ENCODE results near the gene LITAFD. TPM values are rescaled to one million over a fixed set of nuclear protein-coding genes. Genes with fewer than 3 reads are reported as not detected.
A peak's percentile ranks its signal among the peaks of the same experiment; 100 is the strongest.

Gene LITAFD
- total and polyA plus RNA-seq, 9 donors, result not detected

- Histone ChIP-seq H3K9me3 (replicated peaks; ENCODE audit: control insufficient read depth, low read depth, low read length) (no peaks in the 10 kb centered on the region), H3K27me3 (ENCODE audit: control insufficient read depth, insufficient read depth, low read length) (no peaks in the 10 kb centered on the region), H3K4me3 (ENCODE audit: low read length) (no peak overlapping the region), H3K36me3 (ENCODE audit: control insufficient read depth, insufficient read depth, low read length) (peaks cover 78% of the 10 kb centered on the region), H3K27ac (ENCODE audit: low read length) (no peak overlapping the region), H3K4me1 (ENCODE audit: control insufficient read depth, insufficient read depth, low read length) (peaks cover 9% of the 10 kb centered on the region)
- no peak for DNase-seq
- 86% methylated on average over 6 of the region's 11 CpGs for WGBS (ENCODE audit: insufficient coverage)
Observed at GRCh38 chr16:8855051-8855786, 26.9 kb upstream of the LITAFD start.

GRCh38 chr16:8855972-8856371, 26.2 kb upstream of the LITAFD start:
- Histone ChIP-seq H3K4me1 (ENCODE audit: control insufficient read depth, insufficient read depth, low read length) (peaks cover 8% of the 10 kb centered on the region), H3K36me3 (ENCODE audit: control insufficient read depth, insufficient read depth, low read length) (peaks cover 73% of the 10 kb centered on the region), H3K27ac (ENCODE audit: low read length) (no peak overlapping the region), H3K27me3 (ENCODE audit: control insufficient read depth, insufficient read depth, low read length) (no peaks in the 10 kb centered on the region), H3K4me3 (ENCODE audit: low read length) (no peak overlapping the region), H3K9me3 (replicated peaks; ENCODE audit: control insufficient read depth, low read depth, low read length) (no peaks in the 10 kb centered on the region)
- 63% methylated on average over 4 of the region's 5 CpGs for WGBS (ENCODE audit: insufficient coverage)
- no peak for DNase-seq

- Histone ChIP-seq H3K4me3 (ENCODE audit: low read length) (no peak overlapping the region), H3K9me3 (replicated peaks; ENCODE audit: control insufficient read depth, low read depth, low read length) (no peaks in the 10 kb centered on the region), H3K27me3 (ENCODE audit: control insufficient read depth, insufficient read depth, low read length) (no peaks in the 10 kb centered on the region), H3K36me3 (ENCODE audit: control insufficient read depth, insufficient read depth, low read length) (peaks cover 51% of the 10 kb centered on the region), H3K27ac (ENCODE audit: low read length) (no peak overlapping the region), H3K4me1 (ENCODE audit: control insufficient read depth, insufficient read depth, low read length) (peaks cover 37% of the 10 kb centered on the region)
- DNase-seq, result no peak
- WGBS (ENCODE audit: insufficient coverage), result 88% methylated on average over 25 of the region's 31 CpGs
Observed at GRCh38 chr16:8858994-8859912, 22.9 kb upstream of the LITAFD start.

DNA sequence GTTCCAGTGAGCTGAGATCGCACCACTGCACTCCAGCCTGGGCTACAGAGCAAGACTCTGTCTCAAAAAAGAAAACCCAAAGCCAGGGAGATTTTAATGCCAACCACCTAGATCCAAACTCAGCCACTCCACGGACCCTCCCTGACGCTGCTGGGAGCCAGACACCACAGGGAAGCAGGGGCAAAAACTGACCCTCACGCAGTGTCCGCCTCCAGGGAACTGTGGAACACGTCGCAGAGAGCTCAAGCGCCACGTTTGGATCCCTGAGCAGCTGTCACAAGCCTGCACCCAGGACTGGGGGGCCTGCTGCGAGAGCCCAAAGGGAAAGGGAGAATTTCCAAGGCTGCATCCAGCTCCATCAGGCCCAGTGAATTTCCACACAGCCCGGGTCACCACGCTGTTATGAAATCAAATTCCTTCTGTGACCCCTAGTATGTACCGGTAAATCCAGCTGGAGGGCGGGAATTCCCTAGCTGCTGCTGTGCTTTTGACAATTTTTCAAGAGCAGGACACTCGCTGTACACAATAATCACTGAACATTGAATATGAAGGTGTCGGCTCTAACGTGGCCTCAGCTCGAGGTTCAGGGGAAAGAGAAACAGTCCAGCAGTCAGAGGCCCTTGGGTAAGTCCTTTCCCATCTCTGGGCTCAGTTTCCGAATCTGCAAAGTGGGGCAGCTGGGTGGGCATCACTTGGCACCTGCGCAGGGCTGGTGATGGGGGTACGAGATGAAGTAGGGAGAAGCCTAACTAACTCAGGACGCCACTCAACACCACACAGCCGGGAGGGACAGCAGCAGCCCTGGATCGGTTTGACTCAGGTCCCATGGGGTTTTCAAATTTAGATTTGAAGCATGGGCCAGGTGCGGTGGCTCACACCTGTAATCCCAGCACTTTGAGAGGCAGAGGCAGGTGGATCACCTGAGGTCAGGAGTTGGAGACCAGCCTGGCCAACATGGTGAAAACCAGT, 22.0 kb upstream of the LITAFD start:
- H3K27me3 ChIP-seq (ENCODE audit: control insufficient read depth, insufficient read depth, low read length), result no peaks in the 10 kb centered on the region
- 44% methylated on average over 16 of the region's 25 CpGs for WGBS (ENCODE audit: insufficient coverage)
- H3K4me1 ChIP-seq (ENCODE audit: control insufficient read depth, insufficient read depth, low read length), result peaks cover 46% of the 10 kb centered on the region
- no peaks in the 10 kb centered on the region for H3K9me3 ChIP-seq (replicated peaks; ENCODE audit: control insufficient read depth, low read depth, low read length)
- no peak overlapping the region for H3K27ac ChIP-seq (ENCODE audit: low read length)
- H3K4me3 ChIP-seq (ENCODE audit: low read length), result no peak overlapping the region
- peaks cover 42% of the 10 kb centered on the region for H3K36me3 ChIP-seq (ENCODE audit: control insufficient read depth, insufficient read depth, low read length)
- peak; percentile 56 for DNase-seq

DNA sequence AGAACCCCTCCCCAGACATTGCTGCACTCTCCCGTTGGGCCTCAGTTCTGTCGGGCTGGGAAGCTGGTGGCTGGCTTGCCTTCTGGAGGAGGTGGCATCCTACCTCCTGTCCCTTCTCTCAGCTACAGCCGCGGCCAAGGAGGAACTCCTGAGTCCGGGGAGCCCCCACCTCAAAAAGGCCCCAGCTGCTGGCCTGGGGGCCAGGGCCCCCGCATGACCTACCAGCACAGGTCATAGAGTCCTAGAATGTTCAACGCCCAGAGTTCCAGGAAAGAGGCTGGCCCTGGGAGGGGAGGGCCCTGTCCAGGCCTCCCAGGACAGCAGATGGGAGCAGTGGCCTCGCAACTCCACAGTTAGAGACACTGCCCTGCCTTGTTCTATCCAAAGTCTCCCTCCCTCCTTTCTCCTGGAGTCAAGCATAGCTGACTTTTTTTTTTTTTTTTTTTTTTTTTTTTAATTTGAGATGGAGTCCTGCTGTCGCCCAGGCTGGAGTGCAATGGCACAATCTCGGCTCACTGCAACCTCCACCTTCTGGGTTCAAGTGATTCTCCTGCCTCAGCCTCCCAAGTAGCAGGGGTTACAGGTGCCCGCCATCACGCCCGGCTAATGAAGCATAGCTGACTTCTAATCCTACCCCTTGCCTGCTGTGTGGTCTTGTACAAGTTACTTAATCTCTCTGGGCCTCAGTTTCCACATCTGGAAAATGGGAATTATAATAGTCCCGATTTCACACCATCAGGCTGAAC, 20.4 kb upstream of the LITAFD start:
- peaks cover 62% of the 10 kb centered on the region for H3K4me1 ChIP-seq (ENCODE audit: control insufficient read depth, insufficient read depth, low read length)

DNA sequence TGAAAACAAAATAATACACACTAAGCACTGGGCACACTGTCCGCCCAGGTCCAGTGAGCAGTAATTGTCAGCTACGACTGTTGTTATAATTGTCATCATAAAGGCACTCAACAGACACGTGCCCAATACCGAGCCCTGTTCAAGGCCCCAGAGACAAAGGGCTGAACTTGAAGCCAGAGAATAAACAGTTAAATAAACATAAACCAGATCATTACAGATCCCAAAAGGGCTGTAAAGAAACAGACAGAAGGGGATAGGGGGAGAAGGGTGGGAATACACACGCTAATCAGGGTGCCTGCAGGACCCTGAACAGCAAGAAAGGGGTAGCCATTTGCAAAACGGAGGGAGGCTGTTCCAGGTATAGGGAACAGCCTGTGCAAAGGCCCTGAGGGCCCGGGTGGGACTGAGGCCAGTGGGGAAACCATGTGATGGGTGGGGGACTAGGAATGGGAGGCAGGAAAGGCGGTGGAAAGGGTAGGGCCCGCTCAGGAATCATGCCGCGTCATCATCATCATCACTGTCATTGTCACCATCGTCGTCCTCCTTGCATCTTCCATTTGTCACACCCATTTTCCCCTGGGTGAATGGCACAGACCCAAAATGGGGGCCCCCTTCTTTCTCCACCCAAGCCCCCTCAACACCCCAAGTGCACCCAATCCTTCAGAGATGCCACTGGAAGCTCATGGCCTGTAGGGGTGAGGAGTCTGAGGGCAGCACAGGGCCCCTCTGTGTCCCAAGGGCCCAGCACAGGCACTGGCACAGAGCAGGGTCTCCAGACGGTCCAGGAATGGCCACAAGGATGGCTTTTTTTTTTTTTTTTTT, 19.6 kb upstream of the LITAFD start:
- Histone ChIP-seq H3K4me3 (ENCODE audit: low read length) (no peak overlapping the region), H3K36me3 (ENCODE audit: control insufficient read depth, insufficient read depth, low read length) (peaks cover 24% of the 10 kb centered on the region), H3K27ac (ENCODE audit: low read length) (peak overlapping the region; percentile 1), H3K9me3 (replicated peaks; ENCODE audit: control insufficient read depth, low read depth, low read length) (no peaks in the 10 kb centered on the region), H3K27me3 (ENCODE audit: control insufficient read depth, insufficient read depth, low read length) (no peaks in the 10 kb centered on the region), H3K4me1 (ENCODE audit: control insufficient read depth, insufficient read depth, low read length) (peaks cover 69% of the 10 kb centered on the region)
- WGBS (ENCODE audit: insufficient coverage), result 65% methylated on average over 6 of the region's 14 CpGs
- no peak for DNase-seq

More for the DNA sequence above, 20.4 kb upstream of the LITAFD start:
- DNase-seq, result peak; percentile 77
- Histone ChIP-seq H3K27ac (ENCODE audit: low read length) (peak overlapping the region; percentile 52), H3K27me3 (ENCODE audit: control insufficient read depth, insufficient read depth, low read length) (no peaks in the 10 kb centered on the region), H3K9me3 (replicated peaks; ENCODE audit: control insufficient read depth, low read depth, low read length) (no peaks in the 10 kb centered on the region), H3K4me3 (ENCODE audit: low read length) (no peak overlapping the region), H3K36me3 (ENCODE audit: control insufficient read depth, insufficient read depth, low read length) (peaks cover 26% of the 10 kb centered on the region)
- 53% methylated on average over 3 of the region's 14 CpGs for WGBS (ENCODE audit: insufficient coverage)

DNA sequence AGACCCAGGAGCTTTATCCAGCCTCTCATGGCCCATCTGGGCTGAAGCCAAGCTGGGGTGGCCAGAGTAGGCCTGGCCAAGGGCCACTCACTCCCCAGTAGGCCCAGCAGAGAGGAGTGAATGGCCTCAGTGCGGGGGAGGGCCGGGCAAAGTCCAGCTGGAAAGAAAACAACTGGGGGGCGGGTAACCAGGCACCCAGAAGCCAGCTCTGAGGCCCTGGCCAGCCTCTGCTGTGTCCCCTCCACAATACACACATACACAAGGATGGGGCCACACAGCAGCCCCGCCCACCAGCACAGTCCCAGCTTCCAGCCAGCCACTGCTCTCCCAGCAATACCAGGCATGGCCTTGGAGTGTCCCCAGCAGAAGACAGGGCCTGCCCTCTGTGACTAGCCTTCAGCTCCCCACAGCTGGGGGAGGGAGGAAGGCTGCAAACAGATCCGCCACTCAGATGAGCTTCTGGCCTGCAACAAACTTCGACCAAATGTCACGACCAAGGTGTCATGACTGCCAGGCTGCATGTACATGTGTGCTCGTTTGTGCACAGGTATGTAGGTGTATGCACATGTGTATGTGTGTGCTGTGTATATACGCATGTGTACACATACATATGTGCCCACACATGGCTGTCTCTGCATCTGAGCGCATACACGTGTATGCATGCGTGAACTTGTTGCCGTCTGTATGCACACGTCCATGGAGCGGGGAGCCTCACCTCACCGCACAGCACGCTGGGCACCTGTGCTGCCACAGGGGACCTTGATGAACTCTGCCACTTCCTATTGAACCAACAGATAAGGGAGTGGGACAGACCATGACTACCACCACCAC, 18.3 kb upstream of the LITAFD start:
- Histone ChIP-seq H3K27me3 (ENCODE audit: control insufficient read depth, insufficient read depth, low read length) (no peaks in the 10 kb centered on the region), H3K4me1 (ENCODE audit: control insufficient read depth, insufficient read depth, low read length) (peaks cover 73% of the 10 kb centered on the region), H3K36me3 (ENCODE audit: control insufficient read depth, insufficient read depth, low read length) (peaks cover 14% of the 10 kb centered on the region), H3K9me3 (replicated peaks; ENCODE audit: control insufficient read depth, low read depth, low read length) (no peaks in the 10 kb centered on the region), H3K27ac (ENCODE audit: low read length) (peak overlapping the region; percentile 65), H3K4me3 (ENCODE audit: low read length) (no peak overlapping the region)
- 73% methylated on average over 15 of the region's 17 CpGs for WGBS (ENCODE audit: insufficient coverage)
- no peak for DNase-seq

DNA sequence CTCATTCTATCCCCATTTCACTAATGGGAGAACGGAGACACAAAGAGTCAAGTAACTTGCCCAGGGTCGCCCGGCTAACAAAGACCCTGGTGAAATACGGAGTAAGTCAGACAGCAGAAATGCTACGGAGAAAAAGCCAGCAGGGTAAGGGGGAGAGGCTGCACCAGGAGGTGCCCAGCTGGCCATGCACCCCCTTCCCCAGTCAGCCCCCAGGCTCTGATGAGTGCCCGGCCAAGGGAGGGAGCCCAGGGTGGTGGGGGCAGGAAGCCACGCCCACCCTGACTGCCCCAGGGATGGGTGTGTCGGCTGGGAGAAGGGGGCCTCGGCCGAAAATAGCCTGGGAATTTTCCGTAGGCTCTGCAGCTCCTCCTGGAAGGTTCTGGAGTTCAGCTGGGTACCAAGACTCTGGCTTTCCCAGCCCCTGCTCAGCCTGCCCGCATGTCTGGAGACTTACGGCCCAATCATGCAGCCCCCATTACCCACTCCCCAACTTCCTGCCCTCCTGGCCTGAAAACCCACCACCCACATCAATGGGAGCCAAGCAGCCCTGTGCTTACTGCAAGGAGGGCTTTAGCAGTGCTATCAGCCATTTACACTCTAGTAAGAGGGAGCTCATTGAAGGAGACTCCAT, 17.6 kb upstream of the LITAFD start:
- Histone ChIP-seq H3K4me3 (ENCODE audit: low read length) (no peak overlapping the region), H3K27me3 (ENCODE audit: control insufficient read depth, insufficient read depth, low read length) (no peaks in the 10 kb centered on the region), H3K9me3 (replicated peaks; ENCODE audit: control insufficient read depth, low read depth, low read length) (no peaks in the 10 kb centered on the region), H3K36me3 (ENCODE audit: control insufficient read depth, insufficient read depth, low read length) (peaks cover 6% of the 10 kb centered on the region), H3K27ac (ENCODE audit: low read length) (peak overlapping the region; percentile 65), H3K4me1 (ENCODE audit: control insufficient read depth, insufficient read depth, low read length) (peaks cover 76% of the 10 kb centered on the region)
- DNase-seq, result no peak
- WGBS (ENCODE audit: insufficient coverage), result 38% methylated on average over 7 of the region's 13 CpGs
